Osteocyte (in vitro differentiated cells): ENCODE data around the gene GPR139. TPM values are rescaled to one million over a fixed set of nuclear protein-coding genes. Genes with fewer than 3 reads are reported as not detected.

ENCODE experiments used
- DNase-seq: peaks from one replicate; pipeline ENCODE4 v3.0.0; 2021; ENCODE audit warnings: mixed read lengths; ENCODE audit not compliant: unreplicated experiment; ENCODE audit errors: extremely low spot score
- H3K27ac Mint-ChIP-seq: one replicate; pipeline ENCODE4 v1.8.0; 2021; ENCODE audit warnings: mild to moderate bottlenecking, mixed read lengths; ENCODE audit not compliant: unreplicated experiment
- H3K27me3 Mint-ChIP-seq: one replicate; pipeline ENCODE4 v1.8.0; 2021; ENCODE audit warnings: mixed read lengths; ENCODE audit not compliant: unreplicated experiment
- H3K36me3 Mint-ChIP-seq: one replicate; pipeline ENCODE4 v1.8.0; 2021; ENCODE audit warnings: mixed read lengths; ENCODE audit not compliant: unreplicated experiment
- H3K4me1 Mint-ChIP-seq: one replicate; pipeline ENCODE4 v1.8.0; 2021; ENCODE audit warnings: mixed read lengths; ENCODE audit not compliant: unreplicated experiment
- H3K4me3 Mint-ChIP-seq: one replicate; pipeline ENCODE4 v1.8.0; 2021; ENCODE audit warnings: mild to moderate bottlenecking, moderate library complexity, mixed read lengths; ENCODE audit not compliant: unreplicated experiment
- H3K9me3 Mint-ChIP-seq: one replicate; pipeline ENCODE4 v1.8.0; 2021; ENCODE audit warnings: mixed read lengths; ENCODE audit not compliant: unreplicated experiment
- total RNA-seq: library from RNA; stranded (reverse); gene quantifications from 2 replicates; pipeline ENCODE4 v1.2.1, GENCODE V29; 2021
- TF ChIP-seq, protein P1 (sequence below): fragments of 200-600 bp; sonication (generic); IDR thresholded peaks from 2 replicates; pipeline ENCODE4 v1.5.0; 2021; ENCODE audit warnings: antibody characterized with exemption, mild to moderate bottlenecking, moderate library complexity

Gene GPR139
- total RNA-seq, 1 donor from 2014 or later = not detected

GRCh38 chr16:20029611-20030010, 44.1 kb downstream of the GPR139 start:
- Mint-ChIP-seq H3K36me3 (no peaks in the 10 kb centered on the region), H3K9me3 (peaks cover 39% of the 10 kb centered on the region), H3K27me3 (no peaks in the 10 kb centered on the region), H3K27ac (no peak overlapping the region), H3K4me3 (no peak overlapping the region), H3K4me1 (no peaks in the 10 kb centered on the region)
- no peak for DNase-seq
- TF ChIP-seq, protein P1, sequence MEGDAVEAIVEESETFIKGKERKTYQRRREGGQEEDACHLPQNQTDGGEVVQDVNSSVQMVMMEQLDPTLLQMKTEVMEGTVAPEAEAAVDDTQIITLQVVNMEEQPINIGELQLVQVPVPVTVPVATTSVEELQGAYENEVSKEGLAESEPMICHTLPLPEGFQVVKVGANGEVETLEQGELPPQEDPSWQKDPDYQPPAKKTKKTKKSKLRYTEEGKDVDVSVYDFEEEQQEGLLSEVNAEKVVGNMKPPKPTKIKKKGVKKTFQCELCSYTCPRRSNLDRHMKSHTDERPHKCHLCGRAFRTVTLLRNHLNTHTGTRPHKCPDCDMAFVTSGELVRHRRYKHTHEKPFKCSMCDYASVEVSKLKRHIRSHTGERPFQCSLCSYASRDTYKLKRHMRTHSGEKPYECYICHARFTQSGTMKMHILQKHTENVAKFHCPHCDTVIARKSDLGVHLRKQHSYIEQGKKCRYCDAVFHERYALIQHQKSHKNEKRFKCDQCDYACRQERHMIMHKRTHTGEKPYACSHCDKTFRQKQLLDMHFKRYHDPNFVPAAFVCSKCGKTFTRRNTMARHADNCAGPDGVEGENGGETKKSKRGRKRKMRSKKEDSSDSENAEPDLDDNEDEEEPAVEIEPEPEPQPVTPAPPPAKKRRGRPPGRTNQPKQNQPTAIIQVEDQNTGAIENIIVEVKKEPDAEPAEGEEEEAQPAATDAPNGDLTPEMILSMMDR = no peak

GRCh38 chr16:20026361-20027072, 47.2 kb downstream of the GPR139 start:
- no peaks in the 10 kb centered on the region for H3K27me3 Mint-ChIP-seq
- H3K4me3 Mint-ChIP-seq = no peak overlapping the region
- no peak for DNase-seq
- no peaks in the 10 kb centered on the region for H3K36me3 Mint-ChIP-seq
- no peak overlapping the region for H3K27ac Mint-ChIP-seq
- H3K9me3 Mint-ChIP-seq = peaks cover 32% of the 10 kb centered on the region
- TF ChIP-seq, protein P1 = no peak
- no peaks in the 10 kb centered on the region for H3K4me1 Mint-ChIP-seq

DNA sequence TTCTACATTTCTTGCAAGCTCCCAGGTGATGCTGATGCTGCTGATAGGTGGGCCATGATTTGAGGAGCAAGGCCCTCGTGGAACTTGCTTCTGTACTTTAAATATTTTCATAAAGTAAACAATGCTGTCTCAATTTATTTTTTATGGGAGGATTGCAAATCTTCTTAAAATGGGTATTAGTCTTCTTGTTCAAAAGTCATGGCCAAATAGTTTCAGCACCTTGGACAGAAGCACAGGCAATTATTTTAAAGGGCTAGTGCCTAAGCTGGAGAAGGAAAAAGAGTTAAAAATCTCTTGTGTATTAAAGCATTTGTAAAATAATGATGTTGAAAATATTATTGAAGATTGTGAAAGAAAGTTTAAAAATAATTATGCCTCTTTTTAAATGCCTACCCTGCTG, 50.5 kb downstream of the GPR139 start:
- H3K9me3 Mint-ChIP-seq = peaks cover 26% of the 10 kb centered on the region
- no peaks in the 10 kb centered on the region for H3K27me3 Mint-ChIP-seq
- H3K27ac Mint-ChIP-seq = no peak overlapping the region
- H3K4me1 Mint-ChIP-seq = no peaks in the 10 kb centered on the region
- TF ChIP-seq, protein P1 = no peak
- no peak for DNase-seq
- no peak overlapping the region for H3K4me3 Mint-ChIP-seq
- no peaks in the 10 kb centered on the region for H3K36me3 Mint-ChIP-seq

DNA sequence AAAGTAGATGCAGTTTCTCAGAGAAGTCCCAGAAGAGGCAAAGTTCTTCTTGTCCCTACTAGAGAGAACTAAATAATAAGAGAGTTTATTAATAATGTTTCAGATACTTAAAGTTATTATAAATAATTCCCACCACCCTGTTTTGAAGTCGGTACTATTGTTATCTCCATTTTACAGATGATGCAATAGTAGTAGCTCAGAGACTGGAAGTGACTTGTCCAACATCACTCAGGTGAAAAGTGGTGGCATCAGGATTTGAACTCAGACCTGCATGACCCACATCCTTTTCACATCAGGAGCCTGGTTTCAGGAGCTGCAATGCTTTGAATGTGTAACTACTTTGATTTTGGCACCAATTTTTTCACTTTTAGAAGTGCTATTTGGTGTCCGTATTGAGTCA, 52.7 kb downstream of the GPR139 start:
- Mint-ChIP-seq H3K27me3 (no peaks in the 10 kb centered on the region), H3K4me1 (no peaks in the 10 kb centered on the region), H3K4me3 (no peak overlapping the region), H3K27ac (no peak overlapping the region), H3K9me3 (peaks cover 19% of the 10 kb centered on the region), H3K36me3 (no peaks in the 10 kb centered on the region)
- DNase-seq = no peak
- TF ChIP-seq, protein P1 = no peak

DNA sequence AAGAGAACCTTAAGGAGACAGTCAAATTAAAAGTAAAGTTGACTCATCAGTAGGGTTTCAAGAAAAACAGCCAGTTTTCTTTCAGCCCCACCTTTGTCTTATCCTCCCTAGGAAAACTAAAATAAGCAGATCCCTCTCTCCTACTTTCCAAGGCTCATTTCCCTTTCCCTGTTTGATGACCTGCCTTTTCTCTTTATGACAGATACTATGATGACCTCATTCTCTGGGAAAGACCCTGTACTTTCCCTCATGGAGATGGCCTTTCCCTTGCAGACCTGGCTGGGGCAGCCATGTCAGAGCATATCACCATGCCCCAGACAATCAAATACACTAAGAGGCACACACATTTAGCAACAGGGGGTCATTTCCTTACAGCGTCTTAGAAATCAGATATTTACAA, 53.6 kb downstream of the GPR139 start:
- Mint-ChIP-seq H3K36me3 (no peaks in the 10 kb centered on the region), H3K4me1 (no peaks in the 10 kb centered on the region), H3K27ac (no peak overlapping the region), H3K27me3 (no peaks in the 10 kb centered on the region), H3K4me3 (no peak overlapping the region), H3K9me3 (peaks cover 19% of the 10 kb centered on the region)
- no peak for DNase-seq
- TF ChIP-seq, protein P1 = no peak
